GM21717 (cell line): ENCODE measurements around the gene AP2S1.
"Not testable (repeated sequence)": the region's sequence is repeated elsewhere in the genome, so short reads cannot be mapped to it uniquely, and the experiment has no call there.

ENCODE experiments used
- ATAC-seq: cut with Tn5 transposase; IDR thresholded peaks from one replicate; pipeline ENCODE4 v1.9.1; 2021; ENCODE audit warnings: mild to moderate bottlenecking, moderate library complexity; ENCODE audit not compliant: unreplicated experiment

The AP2S1 gene

DNA sequence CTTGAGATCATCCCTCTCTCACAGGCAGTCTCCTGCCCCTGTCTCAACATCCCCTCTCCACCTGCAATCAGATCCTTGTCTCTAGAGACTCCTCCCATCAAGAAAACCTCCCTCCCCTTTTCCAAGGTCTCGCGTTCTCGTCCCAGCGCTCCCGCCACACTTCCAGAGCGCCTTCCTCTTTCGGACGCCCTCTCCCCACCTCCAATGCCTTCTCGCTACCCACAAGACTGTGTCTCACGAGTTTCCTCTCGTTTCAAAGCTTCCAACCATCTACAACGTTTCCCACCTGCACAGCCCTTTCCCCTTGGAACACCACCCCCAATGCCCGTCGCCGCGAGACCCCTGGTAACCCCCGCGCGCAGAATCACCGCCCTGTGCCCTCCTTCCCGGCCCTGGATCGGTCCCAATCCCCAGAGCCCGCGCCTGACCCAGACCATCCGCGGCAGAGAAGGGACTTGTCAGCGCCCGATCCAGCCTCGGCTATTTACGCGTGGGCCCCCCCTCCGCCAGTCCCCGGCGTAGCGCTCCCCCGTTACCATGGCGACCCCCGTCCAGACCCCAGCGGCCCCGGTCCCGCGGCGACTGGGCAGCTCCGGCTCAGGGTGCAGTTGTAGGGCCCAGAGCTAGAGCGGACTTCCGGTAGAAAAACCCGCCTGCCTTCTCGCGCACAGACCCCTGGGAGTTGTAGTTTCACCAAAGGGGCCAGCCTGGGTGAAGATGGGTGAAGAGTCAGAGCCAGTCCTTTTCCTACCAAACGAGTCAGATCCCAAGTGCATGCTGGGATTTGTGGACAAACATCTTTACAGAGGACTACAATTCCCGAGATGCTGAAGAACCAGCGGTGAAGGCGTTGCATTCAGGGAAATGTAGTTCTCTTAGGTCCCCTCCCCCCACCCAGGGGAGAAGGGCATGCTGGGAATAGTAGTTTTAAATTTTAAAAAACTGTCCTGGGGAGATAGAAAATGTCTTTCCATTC, at the start of gene AP2S1:
AP2S1 (minus strand) TSS at position 619 of the 976 bp plus-strand sequence; CDS start at position 539, 80 bp downstream.
- ATAC-seq: peak; percentile 78

GRCh38 chr19:46900341-46900740, 49.7 kb upstream of the AP2S1 start:
- no peak for ATAC-seq

- ATAC-seq: no peak
Observed at GRCh38 chr19:46898731-46899130, 48.1 kb upstream of the AP2S1 start.

DNA sequence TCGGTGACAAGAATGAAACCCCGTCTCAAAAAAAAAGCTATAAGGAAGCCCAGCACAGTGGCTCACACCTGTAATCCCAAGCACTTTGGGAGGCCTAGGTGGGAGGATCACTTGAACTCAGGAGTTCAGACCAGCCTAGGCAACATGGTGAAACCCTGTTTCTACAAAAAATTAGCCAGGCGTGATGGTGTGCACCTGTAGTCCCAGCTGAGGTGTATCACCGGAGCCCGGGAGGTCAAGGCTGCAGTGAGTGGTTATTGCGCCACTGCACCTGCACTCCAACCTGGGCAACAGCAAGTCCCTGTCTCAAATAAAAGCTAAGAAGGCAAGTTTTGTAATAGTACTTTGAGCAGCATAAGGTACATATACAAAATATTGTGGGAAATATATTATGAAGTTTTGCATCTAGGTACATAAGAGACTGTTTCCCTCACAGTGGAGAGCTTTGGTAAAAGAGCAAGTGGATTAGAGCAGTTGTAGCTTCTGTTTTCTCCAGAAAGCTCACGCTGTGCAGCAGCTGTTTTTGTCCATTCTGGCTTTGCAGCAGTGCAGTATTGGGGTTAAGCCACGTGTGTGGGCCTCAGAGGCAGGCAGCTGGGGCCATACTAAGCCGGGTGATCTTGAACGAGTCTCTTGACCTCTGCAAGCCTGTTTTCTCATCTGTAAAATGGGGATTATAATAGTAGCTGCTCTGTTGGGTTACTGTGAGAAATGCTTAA, 45.6 kb upstream of the AP2S1 start:
- no peak for ATAC-seq

DNA sequence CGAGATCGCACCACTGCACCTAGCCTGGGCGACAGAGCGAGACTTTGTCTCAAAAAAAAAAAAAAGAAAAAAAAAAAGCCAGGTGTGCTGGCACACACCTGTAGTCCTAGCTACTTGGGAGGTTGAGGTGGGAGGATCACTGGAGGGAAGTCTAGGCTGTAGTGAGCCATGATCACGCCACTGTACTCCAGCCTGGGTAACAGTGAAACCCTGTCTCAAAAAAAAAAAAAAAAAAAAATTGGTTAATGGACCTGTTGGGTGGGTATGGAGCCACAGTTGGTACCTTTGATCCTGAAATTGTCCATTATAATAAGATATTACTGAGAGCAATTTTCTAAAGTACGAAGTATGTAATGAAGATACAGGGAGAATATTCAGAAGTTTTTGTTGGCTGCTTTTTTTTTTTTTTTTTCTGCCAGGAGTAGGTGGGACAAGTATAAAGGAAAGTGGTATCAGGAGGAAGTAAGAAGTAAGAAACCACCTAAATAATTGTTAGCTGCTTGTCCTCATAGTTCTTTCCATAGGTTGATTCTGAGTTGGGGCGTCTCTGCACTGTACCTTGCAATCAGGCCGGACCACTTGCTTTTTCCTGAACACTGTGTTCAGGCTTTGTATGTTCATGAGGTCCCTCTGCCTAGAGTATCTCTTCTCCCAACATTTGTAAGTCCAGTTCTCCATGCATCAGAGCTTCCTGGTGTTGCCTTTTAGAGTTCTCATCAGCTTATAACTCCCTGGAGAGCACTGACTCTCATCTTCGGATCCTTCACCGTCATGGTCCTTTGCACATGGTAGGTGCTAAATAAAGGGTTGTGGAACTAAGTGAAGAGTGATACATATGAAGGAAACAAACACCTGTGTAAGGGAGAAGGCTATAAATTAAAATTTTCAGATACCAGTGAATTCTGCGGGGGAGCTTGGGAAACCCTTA, 41.9 kb upstream of the AP2S1 start:
- no peak for ATAC-seq

GRCh38 chr19:46890423-46891170, 40.0 kb upstream of the AP2S1 start:
- no peak for ATAC-seq

DNA sequence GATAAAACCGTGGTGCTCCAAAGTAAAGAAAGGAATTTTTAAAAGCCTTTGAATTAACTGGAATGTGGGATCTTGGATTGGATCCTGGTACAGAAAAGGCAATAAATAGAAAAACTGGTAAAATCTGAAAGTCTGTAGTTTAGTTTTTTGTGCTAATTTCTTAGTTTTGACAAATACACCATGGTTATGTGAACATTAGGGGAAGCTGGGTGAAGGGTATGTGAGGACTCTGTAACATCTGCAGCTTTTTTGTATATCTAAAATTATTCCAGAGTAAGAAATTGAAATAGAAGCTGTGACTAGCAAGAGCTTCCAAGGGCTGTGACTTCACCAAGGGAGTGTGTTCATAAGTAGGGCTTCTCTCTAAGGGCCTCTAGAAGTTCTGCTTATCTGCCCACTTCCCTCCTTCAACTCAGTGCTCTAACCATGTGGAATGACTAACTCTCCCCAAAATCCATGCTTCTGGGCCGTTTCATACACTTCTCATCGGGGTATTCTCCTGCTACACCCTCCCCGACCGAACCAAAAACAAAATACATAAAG, 36.7 kb upstream of the AP2S1 start:
- ATAC-seq: no peak

- no peak for ATAC-seq
Observed at GRCh38 chr19:46886546-46887239, 36.0 kb upstream of the AP2S1 start.

DNA sequence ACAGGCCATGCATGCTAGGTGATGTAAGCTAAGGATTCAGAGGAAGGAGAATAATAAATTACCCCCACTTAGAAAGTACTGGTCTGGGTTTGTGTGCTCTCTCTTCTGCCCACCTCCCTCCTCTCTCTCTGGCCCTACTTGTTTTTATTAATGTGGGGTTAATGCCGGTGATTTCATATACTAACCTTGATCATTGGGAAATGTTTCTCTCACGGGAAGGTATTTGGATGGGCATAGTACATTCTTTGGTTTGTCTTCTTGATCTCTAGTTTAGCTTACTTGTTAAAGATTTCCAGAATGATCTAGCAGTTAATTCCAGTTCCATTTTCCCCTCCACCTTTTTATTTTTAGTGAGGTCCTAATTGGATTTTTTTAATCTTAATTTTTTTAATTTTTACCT, 34.8 kb upstream of the AP2S1 start:
- no peak for ATAC-seq

GRCh38 chr19:46882751-46883150, 32.1 kb upstream of the AP2S1 start:
- not testable (repeated sequence) for ATAC-seq

- ATAC-seq: no peak
Observed at GRCh38 chr19:46882034-46882433, 31.4 kb upstream of the AP2S1 start.

- ATAC-seq: no peak
Observed at GRCh38 chr19:46881092-46881491, 30.4 kb upstream of the AP2S1 start.

DNA sequence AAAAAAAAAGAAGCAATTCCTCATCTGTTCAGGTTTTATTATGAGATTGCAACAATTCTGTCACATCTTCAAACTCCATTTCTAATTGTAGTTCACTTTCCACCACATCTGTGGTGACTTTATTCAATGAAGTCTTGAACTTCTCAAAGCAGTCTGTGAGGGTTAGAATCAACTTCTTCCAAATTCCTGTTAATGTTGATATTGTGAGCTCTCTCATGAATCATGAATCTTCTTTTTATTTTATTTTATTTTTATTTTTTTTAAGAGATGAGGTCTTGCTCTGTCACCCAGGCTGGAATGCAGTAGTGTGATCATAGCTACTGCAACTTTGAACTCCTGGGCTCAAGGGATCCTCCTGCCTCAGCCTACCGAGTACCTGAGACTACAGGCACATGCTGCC, 29.8 kb upstream of the AP2S1 start:
- ATAC-seq: no peak

GRCh38 chr19:46878613-46879375, 28.1 kb upstream of the AP2S1 start:
- no peak for ATAC-seq

- ATAC-seq: no peak
Observed at GRCh38 chr19:46875657-46876056, 25.0 kb upstream of the AP2S1 start.

- ATAC-seq: no peak
Observed at GRCh38 chr19:46875234-46875633, 24.6 kb upstream of the AP2S1 start.

- no peak for ATAC-seq
Observed at GRCh38 chr19:46872967-46873366, 22.3 kb upstream of the AP2S1 start.

DNA sequence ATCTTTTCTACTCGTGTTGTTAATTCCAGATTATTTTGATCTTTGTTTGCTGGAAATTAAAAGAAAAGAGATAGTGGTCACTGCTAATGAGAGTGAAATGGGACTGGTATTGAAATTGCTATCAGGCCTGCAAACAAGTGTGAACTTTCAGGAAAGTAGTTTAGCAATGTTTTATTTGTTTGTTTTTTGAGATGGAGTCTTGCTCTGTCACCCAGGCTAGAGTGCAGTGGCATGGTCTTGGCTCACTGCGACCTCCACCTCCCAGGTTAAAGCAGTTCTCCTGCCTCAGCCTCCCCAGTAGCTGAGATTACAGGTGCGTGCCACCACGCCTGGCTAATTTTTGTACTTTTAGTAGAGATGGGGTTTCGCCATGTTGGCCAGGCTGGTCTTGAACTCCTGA, 20.5 kb upstream of the AP2S1 start:
- ATAC-seq: not testable (repeated sequence)
